Activated CD4-positive, CD25-positive, alpha-beta regulatory T cell treated with anti-CD3 and anti-CD28 coated beads, Interleukin-2, amount 50 U/mL, for 24 hours (primary cell): ENCODE results near the gene TMEM186.
"Not testable (repeated sequence)": the region's sequence is repeated elsewhere in the genome, so short reads cannot be mapped to it uniquely, and the experiment has no call there.

ENCODE experiments used
- ATAC-seq, 2 donors: fragments of 150-1000 bp; cut with Tn5 transposase; one replicate each; pipeline ENCODE4 v1.10.0; 2021; ENCODE audit warnings: mild to moderate bottlenecking in 1 of 2, moderate library complexity in 1 of 2

Gene TMEM186

DNA sequence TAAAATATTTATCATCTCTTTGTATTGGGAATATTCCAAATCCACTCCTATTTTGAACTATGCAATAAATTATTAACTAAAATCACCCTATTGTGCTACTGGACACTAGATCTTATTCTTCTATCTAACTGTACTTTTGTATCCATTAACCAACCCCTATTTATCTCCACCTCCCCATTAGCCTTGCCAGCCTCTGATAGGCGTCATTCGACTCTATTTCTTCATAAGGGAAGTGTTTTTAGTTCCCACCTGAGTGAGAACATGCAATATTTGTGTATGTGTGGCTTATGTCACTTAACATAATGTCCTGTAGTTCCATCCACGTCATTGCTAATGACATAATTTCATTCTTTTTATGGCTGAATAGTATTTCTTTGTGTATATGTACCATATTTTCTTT, 23.9 kb downstream of the TMEM186 start:
- ATAC-seq: no peak

- ATAC-seq: no peak
These were observed 28.7 kb downstream of the TMEM186 start for GRCh38 chr16:8768692-8769091.

DNA sequence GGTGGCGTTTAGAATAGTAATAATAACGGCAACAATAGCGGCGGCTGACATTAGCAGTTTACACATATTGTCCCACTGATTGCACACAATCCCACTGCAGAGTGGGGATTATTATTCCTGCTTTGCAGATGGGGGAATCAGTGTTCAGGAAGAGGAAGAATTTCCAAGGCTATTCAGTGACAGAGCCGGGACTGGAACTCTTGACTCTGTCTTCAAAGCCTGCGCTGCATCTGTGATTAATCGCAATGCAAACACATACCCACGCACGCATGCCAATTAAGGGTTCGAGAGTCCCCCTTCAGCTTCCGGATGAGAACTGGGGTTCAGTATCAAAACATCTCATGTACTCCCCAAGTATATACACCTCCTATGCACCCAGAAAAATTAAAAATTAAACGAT, 29.2 kb downstream of the TMEM186 start:
- ATAC-seq: no peak

DNA sequence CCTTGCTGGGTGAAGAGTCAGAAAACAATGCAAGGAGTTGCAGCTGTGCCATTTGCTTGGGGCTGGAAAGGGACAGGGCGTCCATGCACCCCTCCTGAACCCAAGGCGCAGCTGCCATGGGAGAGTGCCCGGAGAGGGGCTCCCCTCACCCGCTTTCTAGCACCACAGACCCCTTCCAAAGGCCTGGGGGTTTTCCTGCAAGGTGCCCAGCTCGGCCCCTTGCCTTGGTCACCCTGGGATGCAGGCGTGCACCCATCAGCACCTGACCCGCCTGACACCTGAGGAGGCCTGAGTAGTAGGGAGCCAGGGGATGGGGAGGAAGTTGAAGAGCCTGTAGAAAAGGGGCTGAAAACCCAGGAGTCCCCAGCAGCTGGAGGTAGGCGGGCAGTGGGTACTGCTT, 30.3 kb downstream of the TMEM186 start:
- no peak for ATAC-seq

GRCh38 chr16:8764525-8765250, 32.8 kb downstream of the TMEM186 start:
- ATAC-seq: no peak

DNA sequence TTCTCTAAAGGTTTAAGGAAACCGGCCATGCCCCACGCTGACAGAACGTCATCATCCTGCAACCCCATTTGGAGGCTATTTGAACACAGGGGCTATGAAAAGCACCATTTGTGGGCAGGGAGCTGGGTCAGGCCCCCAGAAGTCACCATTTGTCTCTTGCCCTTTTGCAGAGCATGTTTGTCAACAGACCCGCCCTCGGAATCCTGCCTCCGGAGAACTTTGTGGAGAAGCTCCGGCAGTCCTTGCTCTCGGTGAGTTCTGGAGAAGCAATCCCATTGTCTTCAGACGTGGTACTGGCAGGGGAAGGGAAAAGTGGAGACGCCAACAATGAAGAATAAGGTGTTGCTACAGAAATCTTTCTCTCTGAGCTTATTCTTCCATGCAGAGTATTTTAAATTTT, 33.5 kb downstream of the TMEM186 start:
- no peak for ATAC-seq

DNA sequence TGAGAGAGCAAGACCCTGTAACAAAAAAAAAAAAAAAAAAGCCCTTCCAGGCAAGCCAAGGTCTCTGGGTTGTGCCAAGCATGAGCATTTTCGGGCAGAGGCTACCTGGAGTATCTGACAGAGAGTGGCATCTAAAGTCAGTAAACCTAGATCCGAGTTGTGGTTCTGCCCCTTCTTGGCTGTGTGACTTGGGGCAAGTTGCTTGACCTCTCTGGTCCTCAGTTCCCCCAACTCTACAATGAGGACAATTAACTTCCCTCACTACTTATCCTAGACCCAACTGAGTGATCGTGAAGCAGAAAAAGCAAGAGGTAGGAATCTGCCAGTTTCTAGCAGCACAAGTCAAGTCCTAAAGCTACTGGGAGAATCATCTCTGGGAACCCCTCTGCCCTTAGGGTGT, 34.4 kb downstream of the TMEM186 start:
- no peak for ATAC-seq

DNA sequence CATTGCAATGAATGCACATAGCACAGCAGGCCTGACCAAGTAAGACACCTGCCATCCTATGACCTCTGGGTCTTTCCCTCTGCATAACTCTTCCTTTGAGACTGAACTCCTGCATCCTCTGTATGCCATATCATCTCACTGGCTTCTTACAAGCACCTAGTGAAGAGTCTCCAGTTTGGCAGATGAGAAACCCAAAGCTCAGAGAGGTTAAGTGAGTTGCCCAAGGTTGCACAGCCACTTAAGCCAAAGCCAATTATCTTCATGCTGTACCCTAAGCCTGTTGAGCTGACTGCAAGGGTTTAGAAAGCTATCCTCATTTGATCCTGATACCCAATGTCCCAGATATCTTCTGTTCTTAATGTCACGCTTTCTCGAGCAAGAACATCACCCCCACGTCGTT, 35.2 kb downstream of the TMEM186 start:
- no peak for ATAC-seq

GRCh38 chr16:8761078-8761477, 36.4 kb downstream of the TMEM186 start:
- no peak for ATAC-seq

GRCh38 chr16:8760021-8760420, 37.4 kb downstream of the TMEM186 start:
- no peak for ATAC-seq

- ATAC-seq: no peak
These were observed 39.4 kb downstream of the TMEM186 start for GRCh38 chr16:8758022-8758421.

DNA sequence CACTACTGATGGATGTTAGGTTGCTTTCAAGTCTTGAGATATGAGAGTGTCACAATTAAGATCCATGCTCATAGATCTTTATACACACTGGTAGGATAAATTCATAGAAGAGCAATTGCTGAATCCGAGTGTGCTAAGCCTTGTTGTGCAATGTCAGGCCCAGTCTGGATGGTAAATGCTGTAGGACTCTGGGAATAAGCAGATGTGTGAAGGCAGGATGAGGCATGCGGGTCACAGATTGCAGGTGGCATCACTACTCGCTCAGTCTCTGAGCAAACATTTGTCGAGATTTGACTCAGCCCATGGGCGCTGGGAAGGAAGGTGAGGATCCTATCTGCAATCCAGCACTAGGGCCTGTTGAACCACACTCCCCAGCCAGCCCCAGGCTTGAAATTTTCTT, 40.7 kb downstream of the TMEM186 start:
- no peak for ATAC-seq

DNA sequence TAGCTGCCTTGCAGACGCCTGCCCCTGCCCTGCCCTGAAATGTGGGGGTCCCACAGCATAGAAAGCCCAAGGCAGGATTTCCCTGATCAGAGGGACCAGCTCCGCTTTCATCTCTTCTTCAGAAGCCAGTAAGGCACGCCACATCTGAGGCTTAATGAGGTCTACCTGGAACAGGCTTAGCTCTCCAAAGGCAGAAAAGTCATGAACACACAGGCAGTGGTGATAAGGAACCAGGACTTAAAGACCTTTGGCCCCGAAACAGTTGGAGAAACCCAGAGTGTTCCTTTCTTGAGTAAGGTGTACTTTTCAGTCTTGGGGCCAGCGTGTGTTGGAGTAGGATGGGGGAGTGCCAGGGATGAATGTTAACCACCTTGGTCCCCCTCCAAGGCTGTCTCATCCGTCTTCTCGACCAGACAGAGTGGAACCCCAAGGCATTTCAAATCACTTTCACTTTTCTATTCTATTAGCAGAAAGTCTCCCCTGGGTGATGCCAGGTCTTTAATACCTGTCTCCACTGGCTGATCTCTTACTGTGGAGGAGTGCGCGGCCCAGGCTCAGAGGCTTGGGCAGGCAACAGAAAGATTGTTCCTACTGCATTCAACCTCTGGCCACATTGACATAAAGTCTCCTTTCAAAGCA, 43.9 kb downstream of the TMEM186 start:
- ATAC-seq: no peak

GRCh38 chr16:8752706-8753105, 44.7 kb downstream of the TMEM186 start:
- ATAC-seq: no peak

GRCh38 chr16:8751481-8752311, 45.7 kb downstream of the TMEM186 start:
- no peak for ATAC-seq

DNA sequence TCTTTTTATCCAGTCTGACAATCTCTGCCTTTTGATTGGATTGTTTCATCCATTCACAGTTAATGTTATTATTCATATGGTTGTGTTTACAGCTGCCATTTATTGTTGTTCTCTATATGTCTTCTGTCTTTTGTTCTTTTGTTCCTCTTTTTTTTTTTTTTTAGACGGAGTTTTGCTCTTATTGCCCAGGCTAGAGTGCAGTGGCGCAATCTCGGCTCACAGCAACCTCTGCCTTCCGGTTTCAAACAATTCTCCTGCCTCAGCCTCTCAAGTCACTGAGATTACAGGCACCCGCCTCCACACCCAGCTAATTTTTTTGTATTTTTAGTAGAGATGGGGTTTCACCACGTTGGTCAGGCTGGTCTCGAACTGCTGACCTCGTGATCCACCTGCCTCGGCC, 48.5 kb downstream of the TMEM186 start:
- not testable (repeated sequence) for ATAC-seq
